ENCODE data around the gene EPHA5.

DNA sequence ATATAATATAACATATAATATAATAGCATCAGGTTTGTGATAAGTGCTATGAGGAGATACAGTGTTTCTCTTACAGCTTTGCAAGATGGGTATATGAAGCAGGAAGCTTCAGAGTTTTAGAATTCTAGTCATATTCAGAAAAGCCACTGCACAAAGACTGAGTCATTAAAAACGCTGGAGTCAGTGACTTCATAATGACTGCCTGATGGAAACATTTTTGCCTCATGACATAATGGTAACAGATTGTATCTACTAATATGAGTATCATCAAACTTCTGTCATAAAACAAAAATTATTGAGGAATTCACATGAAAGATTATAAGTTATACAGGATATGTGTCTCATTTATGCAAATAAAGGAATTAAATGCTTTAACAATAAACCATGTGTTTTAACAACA is 46.8 kb downstream of the EPHA5 start:
- TF ChIP-seq PAX5 (IDR thresholded peaks at IDR 0.05; ENCODE audit: insufficient read depth, low read length, severe bottlenecking): no peak
- TF ChIP-seq POLR2A (IDR thresholded peaks at IDR 0.05; ENCODE audit: low read depth, low read length): no peak
- no peak for TF ChIP-seq TAF1 (IDR thresholded peaks at IDR 0.05; ENCODE audit: low read depth, low read length)

Measured in GM12891 (cell line).